OCI-LY7 (cell line): Measurements from ENCODE around the gene HDAC4. TPM values are rescaled to one million over a fixed set of nuclear protein-coding genes. Genes with fewer than 3 reads are reported as not detected.

Source experiments
- BruUV-seq: library from RNA; stranded (reverse); fragments of 400-500 nt; replicated peaks from 2 replicates; lab custom pipeline; 2021; lab: Mats Ljungman, UMichigan
- CTCF ChIA-PET: fragments of 300-600 bp; sonication (Branson Sonifier 250); formaldehyde crosslinking; loops from one replicate; lab custom pipeline; 2022; ENCODE audit warnings: antibody characterized with exemption; ENCODE audit not compliant: unreplicated experiment; lab: Charles Lee
- POLR2A ChIA-PET: fragments of 300-600 bp; sonication (Branson Sonifier 250); formaldehyde crosslinking; loops from one replicate; lab custom pipeline; 2022; ENCODE audit warnings: antibody characterized with exemption; lab: Charles Lee
- DNase-seq: peaks from one replicate; pipeline ENCODE4 v3.0.0-alpha.2; 2015; ENCODE audit warnings: low spot score
- H2AFZ ChIP-seq: fragments of 200-600 bp; sonication (generic), shearing (Covaris generic); 2 replicates; pipeline ENCODE4 v1.6.1; 2014; ENCODE audit warnings: mild to moderate bottlenecking, antibody characterized with exemption, low read length, moderate library complexity
- H3K27ac ChIP-seq: fragments of 200-600 bp; sonication (generic); 2 replicates; pipeline ENCODE4 v1.5.1; 2014; ENCODE audit warnings: mixed run types, low read depth, mild to moderate bottlenecking, moderate library complexity, low read length, inconsistent platforms; ENCODE audit not compliant: poor library complexity, severe bottlenecking
- H3K36me3 ChIP-seq: fragments of 200-600 bp; sonication (generic); 2 replicates; pipeline ENCODE4 v1.6.1; 2014; ENCODE audit warnings: mild to moderate bottlenecking, antibody characterized with exemption, low read length, moderate library complexity, mixed read lengths; ENCODE audit not compliant: insufficient read depth
- H3K4me1 ChIP-seq: fragments of 200-600 bp; sonication (generic); 2 replicates; pipeline ENCODE4 v1.5.1; 2014; ENCODE audit warnings: mild to moderate bottlenecking, low read length; ENCODE audit not compliant: insufficient read depth, poor library complexity, severe bottlenecking
- H3K4me2 ChIP-seq: fragments of 200-600 bp; sonication (generic); 2 replicates; pipeline ENCODE4 v1.6.1; 2014; ENCODE audit warnings: mild to moderate bottlenecking, low read length
- H3K4me3 ChIP-seq: fragments of 200-600 bp; sonication (generic); 2 replicates; pipeline ENCODE4 v1.5.1; 2014; ENCODE audit warnings: mild to moderate bottlenecking, low read depth, low read length; ENCODE audit not compliant: poor library complexity, severe bottlenecking
- H3K79me2 ChIP-seq: fragments of 200-600 bp; sonication (generic); 2 replicates; pipeline ENCODE4 v1.6.1; 2016; ENCODE audit warnings: low read depth, mild to moderate bottlenecking, low read length, moderate library complexity, mixed read lengths; ENCODE audit not compliant: insufficient read depth
- H3K9me2 ChIP-seq: fragments of 200-600 bp; sonication (generic); 2 replicates; pipeline ENCODE4 v1.6.1; 2016; ENCODE audit warnings: mild to moderate bottlenecking, low read length, mixed read lengths; ENCODE audit not compliant: insufficient read depth
- H3K9me3 ChIP-seq: fragments of 200-600 bp; sonication (generic); 2 replicates; pipeline ENCODE4 v1.6.1; 2014; ENCODE audit warnings: mild to moderate bottlenecking, mixed run types, low read length, mixed read lengths
- H4K20me1 ChIP-seq: fragments of 200-600 bp; sonication (generic); 2 replicates; pipeline ENCODE4 v1.6.1; 2014; ENCODE audit warnings: mild to moderate bottlenecking, antibody characterized with exemption, low read length, moderate library complexity, mixed read lengths; ENCODE audit not compliant: insufficient read depth
- CTCF ChIP-seq: fragments of 200-600 bp; sonication (generic); conservative IDR thresholded peaks from 2 replicates; pipeline ENCODE4 v1.5.1; 2014; ENCODE audit warnings: mild to moderate bottlenecking, antibody characterized with exemption, low read length, moderate library complexity, mixed read lengths
- EZH2phosphoT487 ChIP-seq: fragments of 200-600 bp; sonication (generic); IDR thresholded peaks from 2 replicates; pipeline ENCODE4 v1.6.1; 2018; ENCODE audit warnings: low read depth, borderline replicate concordance, mild to moderate bottlenecking, mixed run types, antibody characterized with exemption, low read length, moderate library complexity, mixed read lengths
- intact Hi-C: fragments of 100-400 bp; cut with micrococcal nuclease; formaldehyde crosslinking; loops from one replicate; pipeline ENCODE4 v1.10.0; 2022; ENCODE audit not compliant: unreplicated experiment
- total RNA-seq, 2 experiments: library from RNA; depleted of rRNA in 1 of 2; stranded (reverse); fragments of >200 nt in 1 of 2; shearing (Covaris generic) in 1 of 2; gene quantifications; 2 replicates each; pipeline ENCODE4 v1.2.3, GENCODE V29; 2014 to 2022

The HDAC4 gene
- total RNA-seq, 2 experiments from 2014 or later: 10.2 to 20.6 TPM

- H3K4me2 ChIP-seq: no peak overlapping the region
- H3K9me3 ChIP-seq: no peaks in the 10 kb centered on the region
- no peaks in the 10 kb centered on the region for H3K36me3 ChIP-seq
- intact Hi-C loops: no loop called here
- H3K9me2 ChIP-seq: no peaks in the 10 kb centered on the region
- no peaks in the 10 kb centered on the region; the same call in 1 of the 2 replicates for H4K20me1 ChIP-seq
- no peak overlapping the region for H2AFZ ChIP-seq
- TF ChIP-seq EZH2phosphoT487 (no peak), CTCF (no peak)
- no peaks in the 10 kb centered on the region for H3K79me2 ChIP-seq
- no peak overlapping the region for H3K27ac ChIP-seq
- no TSS peak for BruUV-seq
- POLR2A ChIA-PET: no interaction called here
- H3K4me3 ChIP-seq: no peak overlapping the region
- no peaks in the 10 kb centered on the region for H3K4me1 ChIP-seq
- CTCF ChIA-PET: no interaction called here
- DNase-seq: no peak
Observed at GRCh38 chr2:239212121-239212928, 188.5 kb downstream of the HDAC4 start.

- no peak overlapping the region for H2AFZ ChIP-seq
- H3K4me3 ChIP-seq: no peak overlapping the region
- no peaks in the 10 kb centered on the region for H3K79me2 ChIP-seq
- H3K27ac ChIP-seq: no peak overlapping the region
- no peak overlapping the region for H3K4me2 ChIP-seq
- no peaks in the 10 kb centered on the region for H3K4me1 ChIP-seq
- POLR2A ChIA-PET: no interaction called here
- DNase-seq: no peak
- no peaks in the 10 kb centered on the region for H3K9me3 ChIP-seq
- no peaks in the 10 kb centered on the region for H3K9me2 ChIP-seq
- CTCF ChIA-PET: no interaction called here
- H4K20me1 ChIP-seq: no peaks in the 10 kb centered on the region; the same call in 1 of the 2 replicates
- TF ChIP-seq EZH2phosphoT487: no peak
- no peak for TF ChIP-seq CTCF
- no peaks in the 10 kb centered on the region for H3K36me3 ChIP-seq
- BruUV-seq: no TSS peak
- intact Hi-C loops: no loop called here
Observed at GRCh38 chr2:239211396-239212094, 189.3 kb downstream of the HDAC4 start.
